Measurements from ENCODE around the gene LRP10.
"Not testable (repeated sequence)": the region's sequence is repeated elsewhere in the genome, so short reads cannot be mapped to it uniquely, and the experiment has no call there.

LRP10 gene, protein sequence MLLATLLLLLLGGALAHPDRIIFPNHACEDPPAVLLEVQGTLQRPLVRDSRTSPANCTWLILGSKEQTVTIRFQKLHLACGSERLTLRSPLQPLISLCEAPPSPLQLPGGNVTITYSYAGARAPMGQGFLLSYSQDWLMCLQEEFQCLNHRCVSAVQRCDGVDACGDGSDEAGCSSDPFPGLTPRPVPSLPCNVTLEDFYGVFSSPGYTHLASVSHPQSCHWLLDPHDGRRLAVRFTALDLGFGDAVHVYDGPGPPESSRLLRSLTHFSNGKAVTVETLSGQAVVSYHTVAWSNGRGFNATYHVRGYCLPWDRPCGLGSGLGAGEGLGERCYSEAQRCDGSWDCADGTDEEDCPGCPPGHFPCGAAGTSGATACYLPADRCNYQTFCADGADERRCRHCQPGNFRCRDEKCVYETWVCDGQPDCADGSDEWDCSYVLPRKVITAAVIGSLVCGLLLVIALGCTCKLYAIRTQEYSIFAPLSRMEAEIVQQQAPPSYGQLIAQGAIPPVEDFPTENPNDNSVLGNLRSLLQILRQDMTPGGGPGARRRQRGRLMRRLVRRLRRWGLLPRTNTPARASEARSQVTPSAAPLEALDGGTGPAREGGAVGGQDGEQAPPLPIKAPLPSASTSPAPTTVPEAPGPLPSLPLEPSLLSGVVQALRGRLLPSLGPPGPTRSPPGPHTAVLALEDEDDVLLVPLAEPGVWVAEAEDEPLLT

DNA sequence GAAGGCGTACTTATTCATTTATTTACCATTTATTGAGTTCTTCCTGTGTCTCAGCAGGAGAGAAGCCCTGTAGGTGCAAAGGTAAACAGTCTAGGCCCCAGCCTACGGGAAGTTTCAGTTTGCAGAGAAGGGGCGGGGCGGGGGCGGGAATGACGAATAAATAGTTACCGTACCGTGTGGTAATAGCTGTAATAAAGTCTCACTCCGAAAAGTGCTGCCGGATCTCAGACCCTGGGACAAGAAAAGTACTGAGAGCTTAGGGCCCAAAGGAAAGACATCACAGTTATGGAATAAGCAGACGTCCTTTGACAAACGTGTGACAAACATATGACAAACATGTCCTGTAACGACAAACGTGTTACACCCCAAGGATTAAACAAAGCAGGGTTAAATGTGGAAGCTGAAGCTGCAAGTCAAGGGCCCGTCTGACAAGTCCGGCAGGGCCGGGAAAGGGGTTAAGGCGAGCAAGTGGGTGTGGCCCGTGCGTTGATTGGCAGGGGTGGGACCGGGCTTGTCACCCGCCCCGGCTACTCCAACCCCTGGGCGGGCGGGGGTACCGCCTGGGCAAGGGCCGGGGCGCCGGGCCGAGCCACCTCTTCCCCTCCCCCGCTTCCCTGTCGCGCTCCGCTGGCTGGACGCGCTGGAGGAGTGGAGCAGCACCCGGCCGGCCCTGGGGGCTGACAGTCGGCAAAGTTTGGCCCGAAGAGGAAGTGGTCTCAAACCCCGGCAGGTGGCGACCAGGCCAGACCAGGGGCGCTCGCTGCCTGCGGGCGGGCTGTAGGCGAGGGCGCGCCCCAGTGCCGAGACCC is at the start of gene LRP10:
LRP10 (plus strand) TSS at position 517 of the 809 bp plus-strand sequence. CDS start 564 bp downstream, outside the sequence.
- DNase-seq (ENCODE audit: low read depth, low spot score) = peak; percentile 46

DNA sequence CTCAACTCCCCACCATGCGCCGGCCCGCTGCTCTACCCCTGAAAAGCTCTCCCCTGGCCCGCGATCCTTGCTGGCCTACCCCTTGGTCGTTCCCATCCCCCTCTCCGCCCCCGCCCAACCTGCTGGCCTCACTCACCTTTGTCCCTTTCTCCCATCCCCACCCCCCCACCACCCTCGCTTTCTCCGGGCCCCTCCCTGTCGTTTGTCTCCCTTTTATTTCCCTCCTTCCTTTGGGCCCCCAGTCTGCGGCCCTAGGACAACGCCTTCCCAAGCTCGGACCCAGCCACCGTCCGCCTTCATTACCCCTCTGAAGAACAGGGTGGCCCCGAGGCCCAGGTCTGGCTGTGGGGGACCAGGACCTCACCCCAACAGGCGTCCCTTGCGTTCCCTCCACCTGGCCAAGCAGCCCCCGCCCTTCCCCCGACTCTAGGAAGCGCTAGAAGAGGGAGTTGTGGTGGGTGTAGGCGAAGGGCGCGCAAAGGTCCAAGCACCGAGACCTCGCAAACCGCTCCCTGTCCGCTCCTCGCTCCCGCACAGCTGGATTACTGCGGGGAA is 49.4 kb upstream of the LRP10 start:
- DNase-seq (ENCODE audit: low read depth, low spot score) = no peak

DNA sequence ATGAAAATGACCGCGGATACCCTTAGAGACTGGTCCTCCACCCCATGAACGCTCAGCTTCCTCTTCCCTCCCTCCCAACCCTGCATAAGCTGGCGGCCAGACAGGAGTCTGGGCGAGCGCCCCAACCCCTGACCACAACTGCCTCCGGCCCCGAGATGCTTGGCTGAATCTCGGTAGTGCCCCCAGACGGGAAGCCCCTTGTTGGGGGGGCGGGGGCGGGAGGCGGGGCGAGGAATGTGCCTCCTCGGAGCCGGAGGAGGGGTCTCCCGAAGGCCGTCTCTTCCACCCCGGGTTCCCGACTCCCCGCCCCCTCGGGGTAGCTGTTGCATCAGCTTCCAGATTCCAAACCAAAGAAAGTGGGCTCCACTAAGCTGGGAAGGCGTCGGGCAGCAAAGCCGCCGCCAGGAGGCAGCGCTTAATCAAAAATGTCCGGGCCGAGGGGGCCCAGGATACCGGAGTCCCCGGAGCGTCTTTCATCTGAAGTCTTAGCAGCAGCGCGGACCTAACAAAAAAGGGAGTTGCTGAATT is 48.9 kb upstream of the LRP10 start:
- peak; percentile 35 for DNase-seq (ENCODE audit: low read depth, low spot score)

DNA sequence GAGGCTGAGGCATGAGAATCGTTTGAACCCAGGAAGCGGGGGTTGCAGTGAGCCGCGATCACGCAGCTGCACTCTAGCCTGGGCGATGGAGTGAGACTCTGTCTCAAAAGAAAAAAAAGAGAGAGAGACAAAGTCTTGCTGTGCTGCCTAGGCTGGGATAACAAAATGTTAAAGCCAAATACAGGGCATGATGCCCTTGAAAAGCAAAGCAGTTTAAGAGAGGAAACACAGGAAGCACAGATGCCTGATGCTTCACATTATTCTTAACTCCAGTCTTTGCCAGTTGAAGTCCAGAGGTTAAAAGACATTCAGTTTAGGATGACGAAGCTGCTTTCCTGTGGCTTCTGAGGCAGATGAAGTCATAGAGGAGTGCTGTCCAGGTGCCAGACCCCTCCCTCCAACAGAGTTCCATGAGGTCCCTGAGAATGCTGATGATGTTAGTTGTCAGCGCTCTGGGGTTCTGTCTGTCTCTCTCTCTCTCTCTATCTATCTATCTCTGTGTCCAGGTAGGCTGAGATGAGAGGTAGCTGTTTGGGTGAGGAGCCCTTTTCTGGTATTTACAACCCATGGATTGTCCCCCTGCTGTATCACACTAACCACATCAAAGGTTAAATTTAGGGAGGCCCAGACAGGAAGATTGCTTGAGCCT is 46.7 kb upstream of the LRP10 start:
- no peak for DNase-seq (ENCODE audit: low read depth, low spot score)

DNA sequence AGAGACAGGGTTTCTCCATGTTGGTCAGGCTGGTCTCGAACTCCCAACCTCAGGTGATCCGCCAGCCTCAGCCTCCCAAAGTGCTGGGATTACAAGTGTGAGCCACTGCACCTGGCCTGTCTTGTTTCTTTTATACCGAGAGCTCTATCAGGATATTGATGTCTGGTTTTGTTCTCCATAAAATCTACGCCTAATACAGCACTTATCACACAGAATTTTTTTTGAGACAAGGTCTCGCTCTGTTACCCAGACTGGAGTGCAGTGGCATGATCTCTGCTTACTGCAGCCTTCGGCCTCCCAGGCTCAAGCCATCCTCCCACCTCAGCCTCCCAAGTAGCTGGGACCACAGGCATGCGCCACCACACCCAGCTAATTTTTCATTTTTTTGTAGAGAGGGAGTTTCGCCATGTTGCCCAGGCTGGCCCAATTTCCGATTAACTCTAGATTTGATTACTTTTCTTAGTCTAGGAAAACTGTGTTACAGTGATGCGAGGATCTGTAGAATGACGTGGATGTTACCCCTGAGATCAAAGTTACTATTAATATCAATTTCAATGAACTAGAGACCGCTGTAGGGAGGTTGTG is 42.4 kb upstream of the LRP10 start:
- not testable (repeated sequence) for DNase-seq (ENCODE audit: low read depth, low spot score)

DNA sequence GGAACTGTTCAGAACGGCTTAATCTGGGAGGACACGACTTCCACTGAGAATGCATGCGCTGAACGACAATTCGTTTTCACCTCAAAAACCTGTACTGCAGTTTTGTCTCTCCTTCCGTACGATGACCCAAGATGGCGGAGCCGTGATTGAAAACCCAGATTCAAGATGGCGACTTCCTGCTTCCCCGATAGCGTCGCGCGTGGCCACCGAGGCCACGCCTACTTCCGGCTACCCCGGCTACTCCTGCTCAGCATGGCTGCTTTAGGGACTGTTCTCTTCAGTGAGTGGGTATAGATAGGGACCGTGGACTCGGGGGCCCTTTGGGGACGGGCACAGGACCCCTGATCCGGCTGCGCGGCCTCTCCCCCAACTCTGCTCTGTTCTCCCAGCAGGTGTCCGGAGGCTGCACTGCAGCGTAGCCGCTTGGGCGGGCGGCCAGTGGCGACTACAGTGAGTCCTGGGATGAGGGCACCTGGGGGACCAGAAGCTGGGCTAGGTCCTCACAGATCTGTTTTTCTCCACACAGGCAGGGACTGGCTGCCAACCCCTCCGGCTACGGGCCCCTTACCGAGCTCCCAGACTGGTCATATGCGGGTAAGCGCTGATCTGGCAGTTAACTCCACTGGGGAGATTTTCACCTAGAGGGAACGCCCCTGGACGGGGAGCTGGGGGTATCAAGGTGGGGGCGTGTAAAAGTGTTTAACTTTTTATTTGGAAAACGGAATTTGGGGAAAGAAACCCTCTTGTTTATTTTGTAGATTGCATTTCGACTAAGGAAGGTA is 41.7 kb upstream of the LRP10 start, which contains the start of gene MRPL52:
MRPL52 (plus strand) TSS at position 227 of the 782 bp plus-strand sequence; CDS start at position 253, 26 bp downstream.
- peak; percentile 83 for DNase-seq (ENCODE audit: low read depth, low spot score)

DNA sequence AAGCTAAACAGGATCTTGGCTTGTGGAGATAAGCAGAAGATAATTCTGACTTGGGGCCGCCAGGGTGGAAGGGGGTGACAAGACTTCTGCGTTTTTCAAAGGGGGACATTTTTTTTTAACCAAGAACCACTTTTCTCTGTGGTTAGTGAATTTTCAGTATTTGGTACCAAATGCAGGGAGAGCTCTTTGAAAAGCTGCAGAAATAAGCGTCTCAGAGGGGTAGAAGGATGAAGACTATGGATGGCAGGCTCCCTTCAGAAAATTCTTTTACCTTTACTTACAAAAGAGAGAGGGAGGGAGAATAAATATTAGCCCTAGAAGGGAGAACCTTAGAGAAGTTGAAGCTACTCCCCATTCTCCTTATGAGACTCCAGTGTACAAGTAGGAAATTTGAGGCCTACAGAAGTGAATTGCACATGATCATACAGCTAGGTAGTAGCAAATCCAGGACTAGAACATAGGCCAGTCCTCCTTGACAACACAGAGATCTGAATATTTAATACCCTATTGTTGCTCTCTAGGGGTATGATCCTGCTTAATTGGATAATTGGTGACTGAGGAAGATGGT is 41.0 kb upstream of the LRP10 start:
- no peak for DNase-seq (ENCODE audit: low read depth, low spot score)

DNA sequence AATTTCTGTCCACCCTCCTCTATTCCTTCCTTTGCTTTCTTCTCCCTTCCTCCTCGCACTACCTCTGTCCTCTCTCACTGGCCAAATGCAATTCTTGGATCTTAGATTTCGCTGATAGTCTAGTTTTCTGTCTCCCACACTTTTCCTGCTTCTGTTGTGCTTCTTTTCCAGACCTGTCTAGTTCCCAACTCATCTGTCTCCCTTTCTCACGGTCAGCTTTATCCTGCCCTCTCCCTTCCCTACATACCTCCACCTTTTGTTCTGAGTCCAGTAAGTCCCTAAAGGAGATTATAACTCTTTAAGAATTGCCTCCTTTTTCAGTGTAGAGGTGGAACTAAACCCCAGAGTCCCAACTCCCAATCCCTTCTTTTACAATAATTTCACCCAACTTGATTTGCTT is 36.0 kb upstream of the LRP10 start:
- no peak for DNase-seq (ENCODE audit: low read depth, low spot score)

DNA sequence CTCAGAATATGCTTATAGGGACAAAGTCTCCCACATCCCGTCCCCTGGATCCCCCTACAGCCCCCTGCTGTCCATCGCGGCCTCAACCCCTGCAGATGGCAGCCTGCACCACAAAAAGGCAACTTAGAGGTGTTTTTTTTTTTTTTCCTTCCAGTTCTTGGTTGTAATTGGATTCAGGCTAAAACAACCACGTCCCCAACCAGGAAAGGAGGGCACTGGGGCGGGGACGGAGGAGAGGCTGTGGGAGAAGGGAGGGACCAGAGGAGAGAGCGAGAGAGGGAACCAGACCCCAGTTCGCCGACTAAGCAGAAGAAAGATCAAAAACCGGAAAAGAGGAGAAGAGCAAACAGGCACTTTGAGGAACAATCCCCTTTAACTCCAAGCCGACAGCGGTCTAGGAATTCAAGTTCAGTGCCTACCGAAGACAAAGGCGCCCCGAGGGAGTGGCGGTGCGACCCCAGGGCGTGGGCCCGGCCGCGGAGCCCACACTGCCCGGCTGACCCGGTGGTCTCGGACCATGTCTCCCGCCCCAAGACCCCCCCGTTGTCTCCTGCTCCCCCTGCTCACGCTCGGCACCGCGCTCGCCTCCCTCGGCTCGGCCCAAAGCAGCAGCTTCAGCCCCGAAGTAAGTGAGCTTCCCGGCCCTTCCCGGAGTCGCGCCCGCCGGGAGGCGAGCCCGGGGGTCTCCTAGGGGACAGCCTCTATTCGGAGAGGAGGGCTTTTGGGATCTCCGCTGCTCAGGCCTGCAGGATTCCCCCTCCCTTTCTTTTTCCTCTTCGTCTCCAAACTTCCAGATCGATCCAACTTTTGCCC is 35.0 kb upstream of the LRP10 start, which contains the start of gene MMP14:
MMP14 (plus strand) TSS at position 285 of the 813 bp plus-strand sequence; CDS start at position 518, 233 bp downstream.
- no peak for DNase-seq (ENCODE audit: low read depth, low spot score)

DNA sequence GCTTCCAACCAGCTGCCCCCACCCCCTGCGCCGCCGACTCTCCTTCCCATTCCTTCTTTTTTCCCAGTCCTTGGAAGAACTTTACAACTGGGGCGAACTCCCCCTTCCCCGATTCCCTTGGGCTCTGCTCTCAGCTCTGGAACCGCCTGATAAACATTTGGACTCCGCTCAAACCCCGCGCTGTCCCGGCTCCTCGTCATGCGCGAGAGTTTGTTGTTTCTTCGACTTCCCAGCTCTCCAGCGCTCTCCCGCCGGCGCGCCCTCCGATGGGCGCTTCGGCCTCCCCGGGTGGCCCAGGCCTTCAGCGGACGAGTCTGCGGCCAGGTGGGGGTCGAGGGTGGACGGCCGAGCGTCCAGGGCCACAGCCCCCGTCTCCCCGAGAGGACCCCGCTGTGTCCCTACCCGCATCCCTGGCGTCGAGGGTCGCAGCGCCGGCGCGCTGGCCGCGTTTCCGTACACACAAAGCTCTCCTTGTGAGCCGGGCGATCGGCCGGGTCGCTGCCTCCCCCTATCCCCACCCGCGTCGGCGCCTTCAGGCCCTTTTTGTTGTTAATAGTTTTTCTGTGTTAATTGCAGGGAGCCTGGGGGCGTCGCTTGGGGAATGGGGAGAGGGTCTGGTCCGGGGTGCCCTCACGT is 34.3 kb upstream of the LRP10 start:
- DNase-seq (ENCODE audit: low read depth, low spot score) = no peak

DNA sequence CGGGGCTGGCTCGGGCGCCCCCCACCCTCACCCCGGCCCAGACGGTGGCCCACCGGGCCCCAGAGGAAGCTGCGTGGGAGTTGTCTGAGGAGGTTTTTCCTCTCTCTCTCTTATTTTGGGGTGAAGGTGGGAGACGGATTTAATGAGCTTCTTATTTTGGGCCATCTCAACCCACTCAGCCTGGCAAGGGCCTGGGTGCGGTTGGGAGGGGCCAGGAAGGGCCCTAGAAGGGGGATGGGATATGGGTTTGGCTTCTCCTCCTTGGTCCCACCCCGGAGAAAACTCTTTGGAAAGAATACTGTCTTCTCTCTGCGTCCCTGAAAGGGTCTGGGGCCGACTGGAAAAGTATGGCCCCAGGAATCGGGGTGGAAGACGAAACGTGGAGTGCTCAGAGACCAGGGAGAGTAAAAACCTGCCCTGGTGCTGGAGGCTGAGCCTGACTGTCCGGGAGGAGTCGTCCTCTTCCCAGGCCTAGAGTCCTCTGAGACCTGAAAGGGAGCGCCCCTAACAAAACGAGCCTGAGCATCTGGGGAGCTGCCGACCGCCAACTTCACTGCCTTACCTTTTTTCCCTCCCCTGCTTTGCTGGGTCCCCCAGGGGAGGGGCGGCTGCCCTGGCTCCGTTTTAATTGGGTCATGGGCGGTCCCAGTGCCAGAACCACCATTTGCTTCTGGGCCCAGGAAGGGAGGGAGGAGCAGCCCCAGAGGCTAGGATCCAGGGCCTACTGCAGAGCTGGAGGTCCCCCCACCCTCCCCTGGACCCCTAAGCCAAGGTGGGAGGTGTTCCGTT is 33.6 kb upstream of the LRP10 start:
- no peak for DNase-seq (ENCODE audit: low read depth, low spot score)

DNA sequence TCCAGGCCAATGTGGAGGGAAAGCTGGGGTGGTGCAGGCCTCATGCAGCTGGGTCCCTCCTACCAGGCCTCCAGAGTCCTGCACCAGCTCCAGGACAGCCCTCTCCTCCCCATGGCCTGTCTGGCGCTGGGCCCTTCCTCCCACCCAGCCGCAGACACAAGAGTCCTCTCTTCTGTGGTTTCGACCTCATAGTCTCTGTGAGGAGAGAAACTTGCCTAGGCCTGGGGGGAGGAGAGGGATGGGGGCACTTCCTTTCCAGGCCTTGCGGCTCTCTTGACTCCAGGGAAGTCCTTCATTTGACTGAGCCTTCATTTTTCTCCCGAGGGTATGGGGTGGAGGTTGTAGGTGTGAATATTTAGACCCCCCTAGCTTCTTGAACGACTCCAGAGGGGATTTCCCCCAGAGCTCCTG is 32.9 kb upstream of the LRP10 start:
- DNase-seq (ENCODE audit: low read depth, low spot score) = no peak

DNA sequence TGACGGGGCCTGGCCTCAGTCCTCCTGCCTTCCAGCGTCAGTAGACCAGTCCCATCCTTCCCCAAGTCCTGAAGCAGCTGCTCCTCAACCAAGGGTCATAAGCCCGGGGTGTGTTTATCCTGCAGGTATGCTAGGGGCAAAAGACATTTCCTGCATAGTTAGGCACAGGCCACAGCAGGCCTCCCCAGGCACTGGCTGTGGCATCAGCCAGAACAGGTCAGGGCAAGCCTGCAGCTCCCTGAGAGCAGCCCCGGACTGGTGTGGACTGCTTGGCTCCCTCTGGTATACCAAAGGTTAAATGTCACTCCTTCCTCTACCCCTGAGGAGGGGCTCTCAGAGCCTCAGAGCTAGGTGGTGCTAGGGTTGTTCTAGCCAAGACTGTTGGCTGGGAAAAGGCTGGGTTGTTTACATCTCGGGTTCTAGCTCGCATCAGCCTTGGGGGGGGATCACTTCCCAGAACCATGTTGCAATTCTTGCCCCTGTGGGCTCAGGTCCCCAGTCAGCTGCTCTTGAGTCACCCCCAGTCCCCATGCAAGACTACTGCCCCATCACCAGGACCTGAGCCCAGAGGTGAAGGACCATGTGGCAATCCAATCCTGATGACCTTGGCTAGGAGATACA is 32.3 kb upstream of the LRP10 start:
- no peak for DNase-seq (ENCODE audit: low read depth, low spot score)

DNA sequence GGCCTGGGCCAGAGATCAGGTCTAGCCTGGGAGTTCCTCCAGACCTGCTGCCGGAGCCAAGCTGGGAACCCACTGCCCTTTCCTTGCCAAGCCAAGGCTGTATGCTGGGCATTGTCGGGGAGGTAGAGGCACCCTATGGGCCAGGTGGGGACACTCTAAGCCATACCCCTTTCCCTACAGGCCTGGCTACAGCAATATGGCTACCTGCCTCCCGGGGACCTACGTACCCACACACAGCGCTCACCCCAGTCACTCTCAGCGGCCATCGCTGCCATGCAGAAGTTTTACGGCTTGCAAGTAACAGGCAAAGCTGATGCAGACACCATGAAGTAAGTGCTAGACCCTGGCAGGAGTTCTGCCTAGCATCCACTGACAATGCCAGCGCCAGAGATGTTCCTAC is 30.2 kb upstream of the LRP10 start:
- DNase-seq (ENCODE audit: low read depth, low spot score) = no peak

DNA sequence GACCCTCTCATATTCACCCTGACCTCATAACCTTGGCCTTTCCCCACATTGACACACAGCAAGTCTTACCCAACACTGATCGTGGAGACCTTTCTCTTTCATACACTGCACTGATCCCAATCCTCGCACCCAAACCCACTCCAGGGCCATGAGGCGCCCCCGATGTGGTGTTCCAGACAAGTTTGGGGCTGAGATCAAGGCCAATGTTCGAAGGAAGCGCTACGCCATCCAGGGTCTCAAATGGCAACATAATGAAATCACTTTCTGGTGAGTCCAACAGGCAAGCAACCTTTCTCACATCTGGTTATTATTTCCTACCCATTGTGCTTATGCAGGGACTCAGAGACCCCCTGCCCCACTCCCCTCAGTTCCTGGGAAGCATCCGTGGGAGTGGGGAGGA is 29.8 kb upstream of the LRP10 start:
- no peak for DNase-seq (ENCODE audit: low read depth, low spot score)

DNA sequence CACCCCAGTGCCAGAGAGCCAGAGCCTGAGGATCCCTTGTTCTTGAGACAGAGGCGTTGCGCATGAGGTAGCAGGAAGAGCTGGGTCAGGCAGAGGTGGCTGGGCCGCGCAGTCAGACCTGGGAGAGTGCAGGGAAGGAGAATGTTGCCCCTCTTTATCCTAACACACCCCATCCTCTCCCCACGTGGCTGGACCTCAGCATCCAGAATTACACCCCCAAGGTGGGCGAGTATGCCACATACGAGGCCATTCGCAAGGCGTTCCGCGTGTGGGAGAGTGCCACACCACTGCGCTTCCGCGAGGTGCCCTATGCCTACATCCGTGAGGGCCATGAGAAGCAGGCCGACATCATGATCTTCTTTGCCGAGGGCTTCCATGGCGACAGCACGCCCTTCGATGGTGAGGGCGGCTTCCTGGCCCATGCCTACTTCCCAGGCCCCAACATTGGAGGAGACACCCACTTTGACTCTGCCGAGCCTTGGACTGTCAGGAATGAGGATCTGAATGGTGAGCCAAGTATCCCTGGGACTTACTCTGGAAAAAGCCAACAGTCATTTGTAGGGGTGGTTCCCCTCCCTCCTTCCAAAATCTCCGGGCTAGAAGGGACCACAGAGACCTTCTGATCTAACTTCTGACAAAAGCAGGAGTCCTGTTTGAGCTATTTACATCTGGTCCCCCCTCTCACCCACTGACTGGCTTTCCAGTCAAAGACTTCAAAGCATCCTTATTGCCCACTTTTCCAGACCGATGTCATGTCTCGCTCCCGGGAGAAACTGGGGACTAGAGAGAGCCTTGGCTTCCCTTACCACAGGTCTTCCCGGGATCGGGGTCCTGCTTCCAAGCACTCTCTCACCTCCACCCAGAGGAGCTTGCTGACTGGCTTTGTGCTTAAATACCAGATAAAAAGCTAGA is 29.1 kb upstream of the LRP10 start:
- no peak for DNase-seq (ENCODE audit: low read depth, low spot score)

Measured in activated naive CD8-positive, alpha-beta T cell treated with anti-CD3 and anti-CD28 coated beads, Interleukin-2, amount 50 U/mL, for 16 hours (primary cell).